Ascending aorta (tissue), 2 donors: ENCODE measurements around the gene POLR2L. TPM values are rescaled to one million over a fixed set of nuclear protein-coding genes. Genes with fewer than 3 reads are reported as not detected.
A peak's percentile ranks its signal among the peaks of the same experiment; 100 is the strongest.

Source experiments
- DNase-seq, 2 donors: peaks; one replicate each; pipeline ENCODE4 v3.0.0-alpha.2; 2019; ENCODE audit warnings: low spot score in 2 of 2
- H3K27ac ChIP-seq, 2 donors: fragments of 200-600 bp; sonication (generic); one replicate each; pipeline ENCODE4 v1.5.1; 2016 to 2017; ENCODE audit warnings: mild to moderate bottlenecking in 1 of 2
- H3K27me3 ChIP-seq: fragments of 200-600 bp; sonication (generic); one replicate; pipeline ENCODE4 v1.5.1; 2017
- H3K36me3 ChIP-seq, 2 donors: fragments of 200-600 bp; sonication (generic); one replicate each; pipeline ENCODE4 v1.5.1; 2016
- H3K4me1 ChIP-seq, 2 donors: fragments of 200-600 bp; sonication (generic); one replicate each; pipeline ENCODE4 v1.5.1; 2016 to 2017; ENCODE audit warnings: mild to moderate bottlenecking in 1 of 2
- H3K4me3 ChIP-seq, 2 donors: fragments of 200-600 bp; sonication (generic); one replicate each; pipeline ENCODE4 v1.5.1; 2016 to 2017; ENCODE audit warnings: mild to moderate bottlenecking in 1 of 2
- H3K9me3 ChIP-seq, 2 donors: fragments of 200-600 bp; sonication (generic); one replicate each; pipeline ENCODE4 v1.5.1; 2016
- CTCF ChIP-seq, 3 experiments: fragments of 200-600 bp in 2 of 3; fragments of 450-650 bp in 1 of 3; sonication (generic) in 2 of 3; IDR thresholded peaks; one replicate each; pipeline ENCODE4 v1.5.1; 2016 to 2019; ENCODE audit warnings: antibody characterized with exemption in 3 of 3, mild to moderate bottlenecking in 1 of 3, moderate library complexity in 1 of 3
- intact Hi-C: fragments of 100-400 bp; cut with DNase I; formaldehyde crosslinking; loops from one replicate; pipeline ENCODE4 v1.15.1; 2023
- total RNA-seq: library from RNA; depleted of rRNA; stranded (reverse); fragments of >200 nt; gene quantifications from one replicate; pipeline ENCODE4 v1.1.0, GENCODE V29; 2016

POLR2L gene
- total RNA-seq, 1 donor from 2014 or later, result 141 TPM

- peaks cover 39 to 43% of the 10 kb centered on the region in 2 donors for H3K4me1 ChIP-seq
- H3K4me3 ChIP-seq, result no peak overlapping the region
- DNase-seq, result no peak
- no peak for TF ChIP-seq CTCF (IDR thresholded peaks at IDR 0.05)
- no peaks in the 10 kb centered on the region for H3K27me3 ChIP-seq
- H3K36me3 ChIP-seq, result no peaks in the 10 kb centered on the region
- intact Hi-C loops, result loop anchor here (1.0 to 10.0 kb wide), 5 partner anchors 64 to 917 kb away; partner anchors contain the start of genes AP2A2, CHID1 and CTSD
- no peak overlapping the region for H3K27ac ChIP-seq
- no peaks in the 10 kb centered on the region for H3K9me3 ChIP-seq
Measured at GRCh38 chr11:847876-848275, 5.5 kb upstream of the POLR2L start.

DNA sequence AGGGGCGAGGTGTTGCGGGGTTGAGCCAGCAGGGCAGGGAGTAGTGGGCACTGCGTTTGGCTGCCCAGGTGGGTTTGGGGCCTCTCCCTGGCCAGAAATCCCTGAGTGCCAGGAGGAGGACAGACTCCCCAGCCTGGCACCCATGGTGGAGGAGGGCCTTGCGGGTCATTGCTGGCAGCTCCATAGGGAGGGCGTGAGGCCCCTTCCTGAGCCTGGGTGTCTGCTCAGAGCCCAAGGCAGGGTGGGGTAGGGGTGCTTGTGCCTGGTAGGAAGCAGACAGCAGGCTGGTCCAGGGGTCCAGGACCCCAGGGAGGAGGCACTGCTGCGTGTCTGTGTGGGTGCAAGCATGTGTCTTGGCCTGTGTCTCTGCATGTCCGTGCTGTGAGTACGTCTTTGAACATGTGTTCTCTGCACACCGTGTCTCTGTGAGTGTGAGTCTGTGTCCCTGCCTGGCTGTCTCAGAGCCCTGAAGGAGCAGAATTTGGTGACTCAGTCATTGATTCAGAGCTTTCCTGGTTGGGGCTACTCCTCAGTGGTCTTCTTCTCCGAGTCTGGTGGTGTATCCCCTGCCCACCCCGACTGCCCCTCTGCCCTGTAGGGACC lies 4.3 kb upstream of the POLR2L start:
- peaks cover 40 to 44% of the 10 kb centered on the region in 2 donors for H3K4me1 ChIP-seq
- intact Hi-C loops, result loop anchor here (5.0 to 10.0 kb wide), 4 partner anchors 66 to 918 kb away; partner anchors contain the start of genes AP2A2, CHID1 and CTSD
- no peak for DNase-seq

GRCh38 chr11:845872-846495 lies 3.7 kb upstream of the POLR2L start:
- H3K4me3 ChIP-seq, result peak overlapping the region in 1 of 2 donors; percentile 94
- no peaks in the 10 kb centered on the region for H3K36me3 ChIP-seq
- H3K27me3 ChIP-seq, result no peaks in the 10 kb centered on the region
- no peak for DNase-seq
- TF ChIP-seq CTCF (IDR thresholded peaks at IDR 0.05), result no peak
- intact Hi-C loops, result loop anchor here (5.0 to 10.0 kb wide), 4 partner anchors 66 to 919 kb away; partner anchors contain the start of genes AP2A2, CHID1 and CTSD
- peaks cover 42 to 51% of the 10 kb centered on the region in 2 donors for H3K4me1 ChIP-seq
- H3K9me3 ChIP-seq, result no peaks in the 10 kb centered on the region
- peak overlapping the region; percentile 92 to 95 for H3K27ac ChIP-seq

More for the DNA sequence above, 4.3 kb upstream of the POLR2L start:
- no peak overlapping the region for H3K4me3 ChIP-seq
- TF ChIP-seq CTCF (IDR thresholded peaks at IDR 0.05), result no peak
- H3K9me3 ChIP-seq, result no peaks in the 10 kb centered on the region
- peak overlapping the region; percentile 92 to 95 for H3K27ac ChIP-seq
- H3K36me3 ChIP-seq, result no peaks in the 10 kb centered on the region
- H3K27me3 ChIP-seq, result no peaks in the 10 kb centered on the region

- peaks cover 48 to 57% of the 10 kb centered on the region in 2 donors for H3K4me1 ChIP-seq
Measured at GRCh38 chr11:844693-845644, 2.6 kb upstream of the POLR2L start.

More at GRCh38 chr11:844693-845644, 2.6 kb upstream of the POLR2L start:
- H3K9me3 ChIP-seq, result no peaks in the 10 kb centered on the region
- H3K36me3 ChIP-seq, result peaks cover 3 to 7% of the 10 kb centered on the region in 2 donors
- H3K4me3 ChIP-seq, result peak overlapping the region; percentile 94 to 98
- TF ChIP-seq CTCF (IDR thresholded peaks at IDR 0.05), result no peak
- H3K27ac ChIP-seq, result peak overlapping the region; percentile 92 to 95
- peak; percentile 81 to 95 for DNase-seq
- H3K27me3 ChIP-seq, result no peaks in the 10 kb centered on the region
- intact Hi-C loops, result loop anchor here (1.0 to 10.0 kb wide), 5 partner anchors 11 to 920 kb away; partner anchors contain the start of genes AP2A2, CHID1 and CTSD
